GM23338 (cell line): ENCODE measurements around the gene GCSH. TPM values are rescaled to one million over a fixed set of nuclear protein-coding genes. Genes with fewer than 3 reads are reported as not detected.

Experiments used
- ATAC-seq: fragments of 200-7000 bp; cut with Tn5 transposase; 3 replicates; pipeline ENCODE4 v1.9.1; 2020
- DNase-seq: peaks from one replicate; pipeline ENCODE4 v3.0.0-alpha.2; 2015; ENCODE audit warnings: low spot score
- H2AFZ ChIP-seq: fragments of 200-600 bp; sonication (generic); 2 replicates; pipeline ENCODE4 v1.8.0; 2016; ENCODE audit warnings: antibody characterized with exemption, mild to moderate bottlenecking, moderate library complexity
- H3F3A ChIP-seq: fragments of 200-600 bp; sonication (generic); replicated peaks from 2 replicates; pipeline ENCODE4 v1.8.0; 2017; ENCODE audit warnings: antibody characterized with exemption, mixed run types, low read depth
- H3K27ac ChIP-seq: fragments of 200-600 bp; sonication (generic); 2 replicates; pipeline ENCODE4 v1.6.1; 2016; ENCODE audit warnings: low read depth
- H3K27me3 ChIP-seq: fragments of 200-600 bp; sonication (generic); 2 replicates; pipeline ENCODE4 v1.8.0; 2016; ENCODE audit warnings: mild to moderate bottlenecking, mixed run types, moderate library complexity; ENCODE audit not compliant: insufficient read depth
- H3K36me3 ChIP-seq: fragments of 200-600 bp; sonication (generic); 2 replicates; pipeline ENCODE4 v1.8.0; 2016; ENCODE audit warnings: mild to moderate bottlenecking; ENCODE audit not compliant: insufficient read depth
- H3K4me1 ChIP-seq: fragments of 200-600 bp; sonication (generic); 2 replicates; pipeline ENCODE4 v1.8.0; 2016; ENCODE audit warnings: mild to moderate bottlenecking, moderate library complexity; ENCODE audit not compliant: insufficient read depth
- H3K4me2 ChIP-seq: fragments of 200-600 bp; sonication (generic); 2 replicates; pipeline ENCODE4 v1.7.1; 2017; ENCODE audit warnings: mixed run types
- H3K4me3 ChIP-seq: fragments of 200-600 bp; sonication (generic); 2 replicates; pipeline ENCODE4 v1.6.1; 2016; ENCODE audit warnings: mixed run types
- H3K79me2 ChIP-seq: fragments of 200-600 bp; sonication (generic); replicated peaks from 2 replicates; pipeline ENCODE4 v1.8.0; 2017; ENCODE audit warnings: mild to moderate bottlenecking; ENCODE audit not compliant: insufficient read depth
- H3K9me2 ChIP-seq: fragments of 200-600 bp; sonication (generic); 2 replicates; pipeline ENCODE4 v1.8.0; 2017; ENCODE audit not compliant: insufficient read depth
- H4K20me1 ChIP-seq: fragments of 200-600 bp; sonication (generic); replicated peaks from 2 replicates; pipeline ENCODE4 v1.8.0; 2017; ENCODE audit warnings: mild to moderate bottlenecking; ENCODE audit not compliant: insufficient read depth
- H3K27ac Mint-ChIP-seq: 2 replicates; pipeline ENCODE4 v1.8.0; 2020; ENCODE audit warnings: inconsistent platforms, mild to moderate bottlenecking, moderate library complexity, mixed read lengths
- H3K27me3 Mint-ChIP-seq: 3 replicates; pipeline ENCODE4 v1.8.0; 2022; ENCODE audit warnings: low read depth, mild to moderate bottlenecking, moderate library complexity, mixed read lengths, inconsistent platforms; ENCODE audit not compliant: insufficient read depth, poor library complexity
- H3K36me3 Mint-ChIP-seq: 3 replicates; pipeline ENCODE4 v1.8.0; 2021; ENCODE audit warnings: low read depth, mild to moderate bottlenecking, inconsistent platforms, moderate library complexity, mixed read lengths
- H3K4me1 Mint-ChIP-seq: 3 replicates; pipeline ENCODE4 v1.8.0; 2020; ENCODE audit warnings: mild to moderate bottlenecking, inconsistent platforms, mixed read lengths
- H3K4me3 Mint-ChIP-seq: 3 replicates; pipeline ENCODE4 v1.8.0; 2021; ENCODE audit warnings: moderate library complexity, mild to moderate bottlenecking, inconsistent platforms, mixed read lengths
- H3K9me3 Mint-ChIP-seq: 3 replicates; pipeline ENCODE4 v1.8.0; 2020; ENCODE audit warnings: moderate library complexity, mild to moderate bottlenecking, inconsistent platforms, mixed read lengths
- CREB1 ChIP-seq: fragments of 250-450 bp; sonication (Bioruptor Pico); IDR thresholded peaks from 2 replicates; pipeline ENCODE4 v1.5.0; 2020; ENCODE audit warnings: low read depth, mild to moderate bottlenecking, moderate library complexity
- CTCF ChIP-seq, 2 experiments: fragments of 200-600 bp in 1 of 2; sonication (generic) in 1 of 2; conservative IDR thresholded peaks; 2 replicates each; pipeline versions ENCODE4 v1.5.1 to v1.6.1; 2016 to 2017; ENCODE audit warnings: antibody characterized with exemption in 2 of 2, low read depth in 2 of 2, mild to moderate bottlenecking in 2 of 2, moderate library complexity in 1 of 2
- REST ChIP-seq: IDR thresholded peaks from one replicate; pipeline ENCODE4 v1.6.1; 2018; ENCODE audit warnings: antibody characterized with exemption; ENCODE audit not compliant: unreplicated experiment
- ZNF331 ChIP-seq: fragments of 250-450 bp; sonication (Bioruptor Pico); IDR thresholded peaks from 2 replicates; pipeline ENCODE4 v1.5.0; 2020; ENCODE audit warnings: low read depth, mild to moderate bottlenecking, moderate library complexity
- ZNF462 ChIP-seq: fragments of 250-450 bp; sonication (Bioruptor Pico); IDR thresholded peaks from 2 replicates; pipeline ENCODE4 v1.5.0; 2020; ENCODE audit warnings: mild to moderate bottlenecking, moderate library complexity
- polyA plus RNA-seq: library from polyadenylated mRNA; unstranded; fragments of >200 nt; fragmentation: Nextera tagmentation; extraction: Ambion mirVana; gene quantifications from 2 replicates; pipeline ENCODE4 v1.2.1, GENCODE V29; 2016
- total RNA-seq: library from RNA; depleted of rRNA; stranded (reverse); fragments of >200 nt; shearing (Covaris generic); gene quantifications from 2 replicates; pipeline ENCODE4 v1.2.3, GENCODE V29; 2014

The GCSH gene
- total and polyA plus RNA-seq, 2 experiments from 2014 or later, result 118 to 389 TPM

- DNase-seq (no peak), ATAC-seq (no peak)
- Histone ChIP-seq H3K4me1 (no peaks in the 10 kb centered on the region), H4K20me1 (no peaks in the 10 kb centered on the region), H3K27ac (no peak overlapping the region), H3K79me2 (no peaks in the 10 kb centered on the region), H3K36me3 (no peaks in the 10 kb centered on the region), H3K4me2 (no peak overlapping the region), H2AFZ (no peak overlapping the region), H3K4me3 (no peak overlapping the region), H3F3A (no peaks in the 10 kb centered on the region), H3K27me3 (no peaks in the 10 kb centered on the region), H3K9me2 (no peaks in the 10 kb centered on the region)
- H3K4me3 Mint-ChIP-seq, result no peak overlapping the region
- no peaks in the 10 kb centered on the region; the same call in 1 of the 3 replicates for H3K36me3 Mint-ChIP-seq
- H3K27me3 Mint-ChIP-seq, result peaks cover 2% of the 10 kb centered on the region
- no peak overlapping the region for H3K27ac Mint-ChIP-seq
- TF ChIP-seq ZNF462 (CRISPR knock-in tag) (no peak), REST (no peak), ZNF331 (CRISPR knock-in tag) (no peak), CTCF (conservative IDR thresholded peaks at IDR 0.05; ENCODE audit: low read depth in 2 of 2) (no peak), CREB1 (CRISPR knock-in tag) (no peak)
- H3K9me3 Mint-ChIP-seq, result no peaks in the 10 kb centered on the region; the same call in 2 of the 3 replicates
- H3K4me1 Mint-ChIP-seq, result no peaks in the 10 kb centered on the region
Measured at GRCh38 chr16:81123092-81123852, 27.1 kb upstream of the GCSH start.
